ENCODE results near the gene PDE4D. TPM values are rescaled to one million over a fixed set of nuclear protein-coding genes. Genes with fewer than 3 reads are reported as not detected.

PDE4D gene
- total RNA-seq, 1 experiment from 2014 or later, result 2.4 TPM

DNA sequence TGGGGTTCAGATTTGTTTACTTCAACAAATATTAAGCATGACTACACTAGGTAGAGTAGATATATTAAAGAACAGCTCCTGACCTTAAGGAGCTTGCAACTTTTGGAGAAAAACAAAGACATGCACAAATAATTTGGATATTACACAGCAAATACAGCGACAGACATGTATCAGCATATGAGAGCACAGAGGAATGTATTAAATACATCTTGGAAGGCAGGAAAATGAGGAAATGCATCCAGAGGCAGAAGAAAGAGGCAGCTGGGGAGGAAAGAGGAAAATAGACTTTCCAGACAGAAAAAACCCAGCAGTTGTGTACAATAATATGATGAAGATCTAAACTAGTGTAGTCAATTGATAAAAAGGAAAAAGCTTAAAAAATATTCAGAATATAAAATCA is 392.2 kb downstream of the PDE4D start:
- intact Hi-C loops (cut with micrococcal nuclease; ENCODE audit: unreplicated experiment), result no loop called here
- Histone ChIP-seq H3K27me3 (ENCODE audit: control insufficient read depth, insufficient read depth, low read length) (no peaks in the 10 kb centered on the region), H3K9me3 (ENCODE audit: control insufficient read depth, insufficient read depth, low read depth, low read length) (no peaks in the 10 kb centered on the region), H3K27ac (ENCODE audit: low read length) (no peak overlapping the region), H3K4me1 (ENCODE audit: control insufficient read depth, insufficient read depth, low read length) (no peaks in the 10 kb centered on the region), H3K4me3 (ENCODE audit: low read depth in 2 of 2, low read length in 2 of 2) (no peak overlapping the region), H3K36me3 (ENCODE audit: control insufficient read depth, insufficient read depth, low read length) (no peaks in the 10 kb centered on the region)
- in situ Hi-C loops (cut with HindIII; ENCODE audit: low pct_unique_long_range_greater_than_20kb, low sequenced_read_pairs), result no loop called here
- ATAC-seq (no peak), DNase-seq (ENCODE audit: low read depth, low spot score) (no peak)
- BruUV-seq (replicated peaks), result no TSS peak
- TF ChIP-seq, protein P1, sequence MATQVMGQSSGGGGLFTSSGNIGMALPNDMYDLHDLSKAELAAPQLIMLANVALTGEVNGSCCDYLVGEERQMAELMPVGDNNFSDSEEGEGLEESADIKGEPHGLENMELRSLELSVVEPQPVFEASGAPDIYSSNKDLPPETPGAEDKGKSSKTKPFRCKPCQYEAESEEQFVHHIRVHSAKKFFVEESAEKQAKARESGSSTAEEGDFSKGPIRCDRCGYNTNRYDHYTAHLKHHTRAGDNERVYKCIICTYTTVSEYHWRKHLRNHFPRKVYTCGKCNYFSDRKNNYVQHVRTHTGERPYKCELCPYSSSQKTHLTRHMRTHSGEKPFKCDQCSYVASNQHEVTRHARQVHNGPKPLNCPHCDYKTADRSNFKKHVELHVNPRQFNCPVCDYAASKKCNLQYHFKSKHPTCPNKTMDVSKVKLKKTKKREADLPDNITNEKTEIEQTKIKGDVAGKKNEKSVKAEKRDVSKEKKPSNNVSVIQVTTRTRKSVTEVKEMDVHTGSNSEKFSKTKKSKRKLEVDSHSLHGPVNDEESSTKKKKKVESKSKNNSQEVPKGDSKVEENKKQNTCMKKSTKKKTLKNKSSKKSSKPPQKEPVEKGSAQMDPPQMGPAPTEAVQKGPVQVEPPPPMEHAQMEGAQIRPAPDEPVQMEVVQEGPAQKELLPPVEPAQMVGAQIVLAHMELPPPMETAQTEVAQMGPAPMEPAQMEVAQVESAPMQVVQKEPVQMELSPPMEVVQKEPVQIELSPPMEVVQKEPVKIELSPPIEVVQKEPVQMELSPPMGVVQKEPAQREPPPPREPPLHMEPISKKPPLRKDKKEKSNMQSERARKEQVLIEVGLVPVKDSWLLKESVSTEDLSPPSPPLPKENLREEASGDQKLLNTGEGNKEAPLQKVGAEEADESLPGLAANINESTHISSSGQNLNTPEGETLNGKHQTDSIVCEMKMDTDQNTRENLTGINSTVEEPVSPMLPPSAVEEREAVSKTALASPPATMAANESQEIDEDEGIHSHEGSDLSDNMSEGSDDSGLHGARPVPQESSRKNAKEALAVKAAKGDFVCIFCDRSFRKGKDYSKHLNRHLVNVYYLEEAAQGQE (IDR thresholded peaks at IDR 0.05; ENCODE audit: insufficient read depth in 1 of 2, low read depth in 2 of 2, low read length in 1 of 2), result no peak
- TF ChIP-seq, protein P2, sequence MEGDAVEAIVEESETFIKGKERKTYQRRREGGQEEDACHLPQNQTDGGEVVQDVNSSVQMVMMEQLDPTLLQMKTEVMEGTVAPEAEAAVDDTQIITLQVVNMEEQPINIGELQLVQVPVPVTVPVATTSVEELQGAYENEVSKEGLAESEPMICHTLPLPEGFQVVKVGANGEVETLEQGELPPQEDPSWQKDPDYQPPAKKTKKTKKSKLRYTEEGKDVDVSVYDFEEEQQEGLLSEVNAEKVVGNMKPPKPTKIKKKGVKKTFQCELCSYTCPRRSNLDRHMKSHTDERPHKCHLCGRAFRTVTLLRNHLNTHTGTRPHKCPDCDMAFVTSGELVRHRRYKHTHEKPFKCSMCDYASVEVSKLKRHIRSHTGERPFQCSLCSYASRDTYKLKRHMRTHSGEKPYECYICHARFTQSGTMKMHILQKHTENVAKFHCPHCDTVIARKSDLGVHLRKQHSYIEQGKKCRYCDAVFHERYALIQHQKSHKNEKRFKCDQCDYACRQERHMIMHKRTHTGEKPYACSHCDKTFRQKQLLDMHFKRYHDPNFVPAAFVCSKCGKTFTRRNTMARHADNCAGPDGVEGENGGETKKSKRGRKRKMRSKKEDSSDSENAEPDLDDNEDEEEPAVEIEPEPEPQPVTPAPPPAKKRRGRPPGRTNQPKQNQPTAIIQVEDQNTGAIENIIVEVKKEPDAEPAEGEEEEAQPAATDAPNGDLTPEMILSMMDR (IDR thresholded peaks at IDR 0.05), result no peak
- TF ChIP-seq POLR2AphosphoS5 (IDR thresholded peaks at IDR 0.05; ENCODE audit: low read depth, low read length), result no peak
- TF ChIP-seq SIN3A (IDR thresholded peaks at IDR 0.05; ENCODE audit: borderline replicate concordance, insufficient read depth, low read depth, low read length), result no peak
- TF ChIP-seq TCF7L2 (IDR thresholded peaks at IDR 0.05; ENCODE audit: low read depth, low read length), result no peak
- ChIA-PET CTCF (no interaction called here), POLR2A (no interaction called here)

DNA sequence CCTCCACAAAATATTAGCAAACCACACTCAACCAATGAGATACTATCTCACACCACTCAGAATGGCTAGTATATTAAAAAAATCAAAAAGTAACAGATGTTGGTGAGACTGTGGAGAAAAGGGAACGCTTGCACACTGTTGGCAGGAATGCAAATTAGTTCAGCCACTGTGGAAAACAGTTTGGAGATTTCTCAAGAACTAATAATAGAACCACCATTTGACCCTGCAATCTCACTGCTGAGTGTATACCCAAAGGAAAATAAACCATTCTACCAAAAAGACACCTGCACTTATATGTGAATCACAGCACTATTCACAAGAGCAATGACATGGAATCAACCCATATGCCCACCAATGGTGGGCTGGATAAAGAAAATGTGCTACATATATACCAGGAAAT is 393.5 kb downstream of the PDE4D start:
- ATAC-seq, result no peak
- POLR2A ChIA-PET, result no interaction called here
- TF ChIP-seq SIN3A (IDR thresholded peaks at IDR 0.05; ENCODE audit: borderline replicate concordance, insufficient read depth, low read depth, low read length) (no peak), POLR2AphosphoS5 (IDR thresholded peaks at IDR 0.05; ENCODE audit: low read depth, low read length) (no peak), TCF7L2 (IDR thresholded peaks at IDR 0.05; ENCODE audit: low read depth, low read length) (no peak)
- TF ChIP-seq, protein P2 (IDR thresholded peaks at IDR 0.05), result no peak
- TF ChIP-seq, protein P1 (IDR thresholded peaks at IDR 0.05; ENCODE audit: insufficient read depth in 1 of 2, low read depth in 2 of 2, low read length in 1 of 2), result no peak
- in situ Hi-C loops (cut with HindIII; ENCODE audit: low pct_unique_long_range_greater_than_20kb, low sequenced_read_pairs) (no loop called here), intact Hi-C loops (cut with micrococcal nuclease; ENCODE audit: unreplicated experiment) (no loop called here)
- no TSS peak for BruUV-seq (replicated peaks)
- Histone ChIP-seq H3K27me3 (ENCODE audit: control insufficient read depth, insufficient read depth, low read length) (no peaks in the 10 kb centered on the region), H3K36me3 (ENCODE audit: control insufficient read depth, insufficient read depth, low read length) (no peaks in the 10 kb centered on the region), H3K4me3 (ENCODE audit: low read depth in 2 of 2, low read length in 2 of 2) (no peak overlapping the region), H3K9me3 (ENCODE audit: control insufficient read depth, insufficient read depth, low read depth, low read length) (no peaks in the 10 kb centered on the region), H3K4me1 (ENCODE audit: control insufficient read depth, insufficient read depth, low read length) (no peaks in the 10 kb centered on the region), H3K27ac (ENCODE audit: low read length) (no peak overlapping the region)
- no peak for DNase-seq (ENCODE audit: low read depth, low spot score)
- CTCF ChIA-PET, result no interaction called here
